ENCODE data around the gene COL18A1. TPM values are rescaled to one million over a fixed set of nuclear protein-coding genes. Genes with fewer than 3 reads are reported as not detected.
A peak's percentile ranks its signal among the peaks of the same experiment; 100 is the strongest.

The COL18A1 gene
- total RNA-seq, 1 experiment from 2014 or later: 170 TPM

GRCh38 chr21:45556645-45557615 is 152.0 kb downstream of the COL18A1 start:
- Histone ChIP-seq H3K9me3 (no peaks in the 10 kb centered on the region), H3K36me3 (ENCODE audit: control insufficient read depth, insufficient read depth, low read length) (no peaks in the 10 kb centered on the region), H3K4me1 (peaks cover 6% of the 10 kb centered on the region), H3K27me3 (replicated peaks; ENCODE audit: control insufficient read depth, insufficient read depth, low read length) (no peaks in the 10 kb centered on the region), H3K4me3 (ENCODE audit: low read depth, low read length) (no peak overlapping the region)
- H3K4me1 Mint-ChIP-seq (ENCODE audit: low read depth, unreplicated experiment): no peaks in the 10 kb centered on the region
- ChIA-PET CTCF (interaction anchor here (0.6 to 1.6 kb wide), 35 partner anchors 7 to 687 kb away, joined by 3 to 52 read pairs (median 4); no protein-coding TSS in a partner anchor), POLR2A (interaction anchor here (0.6 to 0.7 kb wide), 4 partner anchors 34 to 625 kb away, joined by 3 to 8 read pairs (median 6); partner anchors contain the start of gene POFUT2)
- H3K9me3 Mint-ChIP-seq (ENCODE audit: unreplicated experiment): no peaks in the 10 kb centered on the region
- no peak for TF ChIP-seq CTCF (IDR thresholded peaks at IDR 0.05; ENCODE audit: insufficient read depth in 1 of 2, low read depth in 1 of 2, low read length in 1 of 2, severe bottlenecking in 1 of 2, unreplicated experiment in 1 of 2)
- peak overlapping the region; percentile 86 for H3K4me3 Mint-ChIP-seq (ENCODE audit: unreplicated experiment)
- no peaks in the 10 kb centered on the region for H3K36me3 Mint-ChIP-seq (ENCODE audit: insufficient read depth, unreplicated experiment)
- peaks cover 3% of the 10 kb centered on the region for H3K27me3 Mint-ChIP-seq (ENCODE audit: insufficient read depth, unreplicated experiment)
- no peak overlapping the region for H3K27ac Mint-ChIP-seq (ENCODE audit: unreplicated experiment)
- BruUV-seq (replicated peaks): no TSS peak
- peak in 1 of 2 experiments; percentile 32 for DNase-seq
- intact Hi-C loops (cut with micrococcal nuclease; ENCODE audit: unreplicated experiment): loop anchor here (1.0 kb wide), 2 partner anchors 39 to 263 kb away; no protein-coding TSS in a partner anchor

GRCh38 chr21:45557616-45558043 is 152.7 kb downstream of the COL18A1 start:
- TF ChIP-seq CTCF (IDR thresholded peaks at IDR 0.05; ENCODE audit: insufficient read depth in 1 of 2, low read depth in 1 of 2, low read length in 1 of 2, severe bottlenecking in 1 of 2, unreplicated experiment in 1 of 2): no peak
- CTCF ChIA-PET: interaction anchor here (1.0 kb wide), 1 partner anchor 38 kb away, joined by 3 read pairs; no protein-coding TSS in a partner anchor
- intact Hi-C loops (cut with micrococcal nuclease; ENCODE audit: unreplicated experiment): no loop called here
- POLR2A ChIA-PET: no interaction called here
- Mint-ChIP-seq H3K4me1 (ENCODE audit: low read depth, unreplicated experiment) (peaks cover 2% of the 10 kb centered on the region), H3K27ac (ENCODE audit: unreplicated experiment) (no peak overlapping the region), H3K9me3 (ENCODE audit: unreplicated experiment) (peaks cover 2% of the 10 kb centered on the region), H3K27me3 (ENCODE audit: insufficient read depth, unreplicated experiment) (peaks cover 3% of the 10 kb centered on the region), H3K36me3 (ENCODE audit: insufficient read depth, unreplicated experiment) (no peaks in the 10 kb centered on the region), H3K4me3 (ENCODE audit: unreplicated experiment) (no peak overlapping the region)
- BruUV-seq (replicated peaks): no TSS peak
- Histone ChIP-seq H3K27me3 (replicated peaks; ENCODE audit: control insufficient read depth, insufficient read depth, low read length) (no peaks in the 10 kb centered on the region), H3K9me3 (no peaks in the 10 kb centered on the region), H3K4me3 (ENCODE audit: low read depth, low read length) (no peak overlapping the region), H3K36me3 (ENCODE audit: control insufficient read depth, insufficient read depth, low read length) (no peaks in the 10 kb centered on the region), H3K4me1 (peaks cover 6% of the 10 kb centered on the region)
- DNase-seq: peak in 1 of 2 experiments; percentile 29

DNA sequence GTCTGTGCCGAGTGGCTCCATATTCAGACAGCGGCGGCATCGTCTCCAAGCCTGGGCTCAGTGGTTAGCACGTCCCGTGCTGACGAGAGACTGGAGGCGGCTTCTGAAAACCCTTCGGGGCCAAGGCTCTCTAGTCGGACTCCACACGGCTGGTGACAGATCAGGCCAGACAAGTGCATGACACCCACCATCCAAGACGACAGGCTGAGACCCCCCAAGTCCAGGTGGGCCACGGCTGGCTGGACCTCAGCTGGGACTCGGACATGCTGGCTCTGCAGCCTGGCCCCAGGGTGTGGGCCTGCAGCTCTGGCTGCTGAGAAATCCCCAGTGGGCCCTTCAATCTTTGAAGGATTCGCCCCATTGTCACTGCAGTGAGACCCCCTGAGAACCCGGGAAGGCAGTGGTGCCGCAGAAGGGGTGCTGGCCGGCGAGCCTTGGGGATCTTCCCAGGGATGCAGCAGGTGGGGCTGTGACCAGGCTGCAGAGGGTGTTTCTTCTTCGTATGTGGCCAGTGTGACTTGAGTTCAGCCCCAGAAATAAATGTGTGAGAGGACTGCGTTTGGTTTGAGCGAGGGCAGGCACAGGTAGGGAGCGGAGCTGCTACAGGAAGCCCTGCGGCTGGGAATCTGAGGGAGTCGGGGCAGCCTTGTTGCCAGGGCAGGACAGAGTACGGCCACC is 153.2 kb downstream of the COL18A1 start:
- Mint-ChIP-seq H3K4me3 (ENCODE audit: unreplicated experiment) (no peak overlapping the region), H3K9me3 (ENCODE audit: unreplicated experiment) (peaks cover 8% of the 10 kb centered on the region), H3K27ac (ENCODE audit: unreplicated experiment) (no peak overlapping the region), H3K4me1 (ENCODE audit: low read depth, unreplicated experiment) (peaks cover 8% of the 10 kb centered on the region), H3K27me3 (ENCODE audit: insufficient read depth, unreplicated experiment) (peaks cover 9% of the 10 kb centered on the region), H3K36me3 (ENCODE audit: insufficient read depth, unreplicated experiment) (no peaks in the 10 kb centered on the region)
- Histone ChIP-seq H3K9me3 (no peaks in the 10 kb centered on the region), H3K4me1 (peaks cover under 1% of the 10 kb centered on the region), H3K36me3 (ENCODE audit: control insufficient read depth, insufficient read depth, low read length) (no peaks in the 10 kb centered on the region), H3K4me3 (ENCODE audit: low read depth, low read length) (no peak overlapping the region), H3K27me3 (replicated peaks; ENCODE audit: control insufficient read depth, insufficient read depth, low read length) (no peaks in the 10 kb centered on the region)
- CTCF ChIA-PET: interaction anchor here (1.0 kb wide), 1 partner anchor 38 kb away, joined by 3 read pairs; no protein-coding TSS in a partner anchor
- no TSS peak for BruUV-seq (replicated peaks)
- TF ChIP-seq CTCF (IDR thresholded peaks at IDR 0.05; ENCODE audit: insufficient read depth in 1 of 2, low read depth in 1 of 2, low read length in 1 of 2, severe bottlenecking in 1 of 2, unreplicated experiment in 1 of 2): no peak
- DNase-seq: peak in 1 of 2 experiments; percentile 26
- intact Hi-C loops (cut with micrococcal nuclease; ENCODE audit: unreplicated experiment): no loop called here
- POLR2A ChIA-PET: no interaction called here

Data from Caco-2 (cell line).